Measurements from ENCODE around the gene EVI5. TPM values are rescaled to one million over a fixed set of nuclear protein-coding genes. Genes with fewer than 3 reads are reported as not detected.
"Not testable (repeated sequence)": the region's sequence is repeated elsewhere in the genome, so short reads cannot be mapped to it uniquely, and the experiment has no call there.

The EVI5 gene
- total RNA-seq, 2 experiments from 2014 or later: 25.7 to 27.9 TPM

- DNase-seq: no peak
- ATAC-seq: no peak
- no peak for TF ChIP-seq CTCF (IDR thresholded peaks at IDR 0.05)
- intact Hi-C loops (cut with micrococcal nuclease): no loop called here
- ChIA-PET CTCF (no interaction called here), POLR2A (no interaction called here)
- Mint-ChIP-seq H3K9me3 (no peaks in the 10 kb centered on the region), H3K27ac (no peak overlapping the region), H3K4me3 (no peak overlapping the region), H3K4me1 (ENCODE audit: low read depth) (no peaks in the 10 kb centered on the region), H3K27me3 (peaks cover 12% of the 10 kb centered on the region), H3K36me3 (ENCODE audit: low read depth) (no peaks in the 10 kb centered on the region)
Observed at GRCh38 chr1:92721886-92722285, 63.0 kb downstream of the EVI5 start.

- POLR2A ChIA-PET; H3K4me1 Mint-ChIP-seq (ENCODE audit: low read depth); H3K27ac Mint-ChIP-seq; DNase-seq; CTCF ChIA-PET; H3K36me3 Mint-ChIP-seq (ENCODE audit: low read depth); ATAC-seq; H3K9me3 Mint-ChIP-seq; H3K4me3 Mint-ChIP-seq; intact Hi-C loops (cut with micrococcal nuclease): not testable (repeated sequence)
- H3K27me3 Mint-ChIP-seq: peaks cover 16% of the 10 kb centered on the region
Observed at GRCh38 chr1:92721157-92721556, 63.8 kb downstream of the EVI5 start.

- H3K9me3 Mint-ChIP-seq; intact Hi-C loops (cut with micrococcal nuclease); H3K4me3 Mint-ChIP-seq; H3K4me1 Mint-ChIP-seq (ENCODE audit: low read depth); H3K36me3 Mint-ChIP-seq (ENCODE audit: low read depth); POLR2A ChIA-PET; H3K27ac Mint-ChIP-seq; DNase-seq; CTCF ChIA-PET; ATAC-seq: not testable (repeated sequence)
- H3K27me3 Mint-ChIP-seq: peaks cover 12% of the 10 kb centered on the region
Observed at GRCh38 chr1:92715476-92715951, 69.4 kb downstream of the EVI5 start.

GRCh38 chr1:92713939-92714338 lies 71.0 kb downstream of the EVI5 start:
- Mint-ChIP-seq H3K9me3 (no peaks in the 10 kb centered on the region), H3K4me1 (ENCODE audit: low read depth) (no peaks in the 10 kb centered on the region), H3K36me3 (ENCODE audit: low read depth) (no peaks in the 10 kb centered on the region), H3K4me3 (no peak overlapping the region), H3K27me3 (peaks cover 8% of the 10 kb centered on the region), H3K27ac (no peak overlapping the region)
- POLR2A ChIA-PET: no interaction called here
- ATAC-seq (no peak), DNase-seq (no peak)
- no peak for TF ChIP-seq CTCF (IDR thresholded peaks at IDR 0.05)
- CTCF ChIA-PET: interaction anchor here (0.7 kb wide), 1 partner anchor 32 kb away, joined by 3 read pairs; no protein-coding TSS in a partner anchor
- intact Hi-C loops (cut with micrococcal nuclease): no loop called here

- no peaks in the 10 kb centered on the region for H3K36me3 Mint-ChIP-seq (ENCODE audit: low read depth)
- no peaks in the 10 kb centered on the region for H3K4me1 Mint-ChIP-seq (ENCODE audit: low read depth)
- DNase-seq (no peak), ATAC-seq (no peak)
- intact Hi-C loops (cut with micrococcal nuclease): no loop called here
- TF ChIP-seq CTCF (IDR thresholded peaks at IDR 0.05): no peak
- ChIA-PET CTCF (no interaction called here), POLR2A (interaction anchor here (0.6 kb wide), 1 partner anchor 254 kb away, joined by 3 read pairs; no protein-coding TSS in a partner anchor)
- peaks cover 4% of the 10 kb centered on the region for H3K27me3 Mint-ChIP-seq
- no peaks in the 10 kb centered on the region for H3K9me3 Mint-ChIP-seq
- H3K27ac Mint-ChIP-seq: no peak overlapping the region
- no peak overlapping the region for H3K4me3 Mint-ChIP-seq
Observed at GRCh38 chr1:92711473-92712165, 73.3 kb downstream of the EVI5 start.

- ATAC-seq: no peak
- H3K9me3 Mint-ChIP-seq: no peaks in the 10 kb centered on the region
- DNase-seq: no peak
- no peak for TF ChIP-seq CTCF (IDR thresholded peaks at IDR 0.05)
- ChIA-PET CTCF (no interaction called here), POLR2A (no interaction called here)
- H3K4me3 Mint-ChIP-seq: no peak overlapping the region
- H3K27ac Mint-ChIP-seq: no peak overlapping the region
- H3K27me3 Mint-ChIP-seq: peaks cover 2% of the 10 kb centered on the region
- H3K4me1 Mint-ChIP-seq (ENCODE audit: low read depth): no peaks in the 10 kb centered on the region
- no peaks in the 10 kb centered on the region for H3K36me3 Mint-ChIP-seq (ENCODE audit: low read depth)
- intact Hi-C loops (cut with micrococcal nuclease): no loop called here
Observed at GRCh38 chr1:92709738-92710137, 75.2 kb downstream of the EVI5 start.

Data from activated CD8-positive, alpha-beta T cell treated with anti-CD3 and anti-CD28 coated beads for 36 hours (primary cell).